HG02798 (cell line): ENCODE measurements around the gene SHC4.

Experiments
- ATAC-seq: cut with Tn5 transposase; IDR thresholded peaks from one replicate; pipeline ENCODE4 v1.9.1; 2021; ENCODE audit warnings: mild to moderate bottlenecking; ENCODE audit not compliant: unreplicated experiment, poor library complexity

The SHC4 gene

GRCh38 chr15:48888836-48889235 is 74.9 kb downstream of the SHC4 start:
- peak; percentile 4 for ATAC-seq

- peak; percentile 49 for ATAC-seq
Measured at GRCh38 chr15:48888191-48888590, 75.5 kb downstream of the SHC4 start.

GRCh38 chr15:48887144-48887543 is 76.6 kb downstream of the SHC4 start:
- no peak for ATAC-seq

- no peak for ATAC-seq
Measured at GRCh38 chr15:48883699-48884098, 80.0 kb downstream of the SHC4 start.

DNA sequence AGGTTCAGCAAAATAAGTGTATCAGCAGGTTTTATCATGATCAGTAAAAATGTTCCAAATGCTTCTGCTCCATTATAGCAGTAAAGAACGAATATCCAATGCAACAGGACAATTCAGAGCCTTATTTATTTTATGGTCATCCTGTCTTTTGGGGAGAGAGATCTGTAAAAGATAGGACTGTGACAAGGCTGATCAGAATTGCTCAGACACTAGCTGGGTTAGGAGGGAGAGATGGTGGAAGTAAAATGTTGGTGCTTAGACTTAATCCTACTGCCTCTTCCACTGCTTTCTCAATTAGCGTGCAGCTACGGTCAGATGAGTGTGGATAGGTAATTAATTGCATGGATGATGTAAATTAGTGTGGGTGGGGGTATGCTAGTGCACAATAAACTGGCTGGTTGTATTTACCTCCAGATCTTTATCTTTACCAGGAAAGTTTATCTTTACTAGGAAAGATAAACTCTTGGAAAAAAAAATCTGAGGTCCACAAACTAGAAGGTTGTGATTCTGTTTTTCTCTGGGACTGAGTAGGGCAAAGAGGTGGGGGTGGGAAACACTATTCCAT is 83.6 kb downstream of the SHC4 start:
- ATAC-seq, result no peak

DNA sequence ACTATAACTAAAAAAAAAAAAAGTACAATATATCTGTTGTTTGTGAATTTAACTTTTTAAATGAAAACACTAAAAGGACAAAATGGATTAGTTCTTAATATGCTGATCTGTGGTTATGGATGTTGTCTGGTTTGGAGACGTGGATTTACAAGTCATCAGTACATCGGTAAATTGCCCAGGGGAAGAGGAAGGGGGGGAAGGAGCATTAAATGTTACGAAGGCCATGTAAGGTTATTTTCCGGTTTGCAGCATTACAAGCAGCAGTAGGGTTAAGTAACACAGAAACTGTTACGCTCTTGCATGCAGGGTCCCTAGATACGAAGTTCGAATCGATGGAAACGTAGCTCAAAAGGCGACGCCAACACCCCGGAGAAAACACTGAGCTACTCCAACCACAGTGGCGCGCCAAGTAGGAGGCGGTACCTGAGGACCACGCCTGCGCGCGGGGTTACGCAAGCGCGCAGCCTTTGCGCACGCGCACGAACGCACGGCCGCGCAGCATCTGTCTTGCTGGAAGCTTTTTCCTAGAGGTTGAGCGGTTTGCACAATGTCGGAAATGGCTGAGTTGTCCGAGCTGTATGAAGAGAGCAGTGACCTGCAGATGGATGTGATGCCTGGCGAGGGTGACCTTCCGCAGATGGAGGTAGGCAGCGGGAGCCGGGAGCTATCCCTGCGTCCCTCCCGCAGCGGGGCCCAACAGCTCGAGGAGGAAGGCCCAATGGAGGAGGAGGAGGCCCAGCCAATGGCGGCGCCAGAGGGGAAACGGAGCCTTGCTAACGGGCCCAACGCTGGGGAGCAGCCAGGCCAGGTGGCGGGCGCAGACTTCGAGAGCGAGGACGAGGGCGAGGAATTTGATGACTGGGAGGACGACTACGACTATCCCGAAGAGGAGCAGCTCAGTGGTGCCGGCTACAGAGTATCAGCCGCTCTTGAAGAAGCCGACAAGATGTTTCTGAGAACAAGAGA is 85.8 kb downstream of the SHC4 start, which contains the start of gene EID1:
TSS of gene EID1 (plus strand) at position 505 of the 966 bp plus-strand sequence. CDS start at position 548, 43 bp downstream.
- peak; percentile 98 for ATAC-seq

- ATAC-seq, result no peak
Measured at GRCh38 chr15:48876057-48876456, 87.7 kb downstream of the SHC4 start.

DNA sequence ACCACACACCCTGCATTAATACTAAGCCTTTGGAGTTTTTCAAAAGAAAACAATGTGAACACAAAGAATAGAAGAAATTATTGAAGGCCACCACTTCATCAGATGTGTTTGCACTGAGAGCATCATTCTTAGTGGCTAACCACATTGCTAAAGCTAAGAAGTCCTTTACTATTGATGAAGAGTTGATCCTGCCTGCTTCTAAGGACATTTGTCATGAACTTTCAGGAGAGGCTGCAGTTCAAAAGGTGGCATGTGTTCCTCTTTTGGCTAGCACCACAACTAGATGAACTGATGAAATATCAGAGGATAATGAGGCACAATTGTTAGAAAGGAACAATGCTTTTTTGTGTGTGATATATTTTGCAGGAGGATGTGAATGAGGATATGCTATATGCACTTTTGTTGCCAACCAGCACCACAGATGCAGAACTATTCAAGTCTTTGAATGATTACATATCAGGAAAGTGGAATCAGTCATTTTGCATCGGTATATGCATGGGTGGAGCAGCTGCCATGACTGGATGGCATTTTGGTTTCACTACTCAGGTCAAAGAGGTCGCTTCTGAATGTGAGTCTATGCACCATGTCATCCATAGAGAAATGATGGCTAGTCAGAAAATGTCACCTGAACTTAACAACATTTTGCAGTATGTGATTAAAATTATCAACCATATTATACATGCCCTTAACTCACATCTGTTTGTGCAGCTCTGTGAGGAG is 88.3 kb downstream of the SHC4 start:
- ATAC-seq, result no peak

- ATAC-seq, result no peak
Measured at GRCh38 chr15:48872632-48873031, 91.1 kb downstream of the SHC4 start.

DNA sequence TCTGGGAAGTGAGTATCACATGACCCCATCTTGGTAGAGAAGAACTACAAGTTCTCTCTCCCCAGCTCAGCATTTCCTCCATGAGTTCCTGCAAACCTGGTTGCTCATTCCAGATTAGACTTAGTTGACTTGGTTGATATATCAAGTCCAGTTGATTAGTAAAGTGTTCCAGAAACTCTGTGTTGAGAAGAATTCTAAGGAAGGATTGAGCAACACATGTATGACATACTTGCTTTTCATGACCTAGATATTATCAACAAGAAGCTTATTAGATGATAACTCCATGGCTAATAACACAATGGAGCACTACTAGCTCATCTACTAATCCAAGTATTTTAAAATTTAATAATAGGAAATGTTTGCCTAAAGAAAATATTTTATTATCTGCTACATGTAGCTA is 92.2 kb downstream of the SHC4 start:
- no peak for ATAC-seq

GRCh38 chr15:48869966-48870365 is 93.8 kb downstream of the SHC4 start:
- ATAC-seq, result no peak

GRCh38 chr15:48868536-48868935 is 95.2 kb downstream of the SHC4 start:
- no peak for ATAC-seq

GRCh38 chr15:48868023-48868422 is 95.7 kb downstream of the SHC4 start:
- no peak for ATAC-seq

DNA sequence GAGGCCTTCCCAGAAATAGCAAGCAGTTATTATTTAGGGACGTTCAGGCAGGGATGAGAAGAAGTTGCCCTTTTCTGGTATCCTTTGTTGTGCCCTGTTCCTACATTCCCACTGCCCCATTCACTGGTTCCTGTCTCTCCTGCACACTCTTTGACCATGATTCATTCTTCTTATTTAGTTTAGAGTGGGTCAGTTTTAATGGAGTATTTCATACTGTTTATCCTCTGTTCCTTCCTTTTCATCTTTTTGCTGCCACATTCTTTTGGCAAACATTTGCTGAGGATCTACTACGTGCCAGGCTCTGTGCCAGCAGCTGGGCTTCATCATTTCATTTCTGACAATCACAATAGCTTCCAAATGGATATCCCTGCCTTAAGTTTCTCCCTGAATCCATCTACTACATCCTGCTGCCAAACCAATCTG is 97.6 kb downstream of the SHC4 start:
- ATAC-seq, result no peak

GRCh38 chr15:48865370-48866079 is 98.2 kb downstream of the SHC4 start:
- ATAC-seq, result no peak

GRCh38 chr15:48862705-48863104 is 101.0 kb downstream of the SHC4 start:
- peak; percentile 46 for ATAC-seq

- peak; percentile 50 for ATAC-seq
Measured at GRCh38 chr15:48861813-48862431, 101.8 kb downstream of the SHC4 start.

DNA sequence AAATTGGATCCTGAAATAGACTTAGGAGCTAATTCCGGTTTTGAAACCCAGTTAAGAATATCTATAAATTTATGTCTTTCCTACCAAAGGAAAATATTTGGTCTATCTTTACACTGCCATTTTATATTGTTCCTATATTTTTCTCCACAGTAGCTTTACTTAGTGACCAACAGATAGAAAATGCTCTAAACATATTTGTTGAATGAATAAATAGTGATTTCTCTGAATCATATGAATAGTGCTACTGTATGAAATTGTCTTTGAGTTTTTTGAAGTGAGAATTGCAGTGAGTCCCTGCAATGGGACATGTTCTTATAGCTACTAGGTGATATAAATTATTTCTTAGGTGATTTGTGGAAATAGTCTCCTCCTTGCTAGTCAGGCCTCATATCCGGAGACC is 104.3 kb downstream of the SHC4 start:
- no peak for ATAC-seq

DNA sequence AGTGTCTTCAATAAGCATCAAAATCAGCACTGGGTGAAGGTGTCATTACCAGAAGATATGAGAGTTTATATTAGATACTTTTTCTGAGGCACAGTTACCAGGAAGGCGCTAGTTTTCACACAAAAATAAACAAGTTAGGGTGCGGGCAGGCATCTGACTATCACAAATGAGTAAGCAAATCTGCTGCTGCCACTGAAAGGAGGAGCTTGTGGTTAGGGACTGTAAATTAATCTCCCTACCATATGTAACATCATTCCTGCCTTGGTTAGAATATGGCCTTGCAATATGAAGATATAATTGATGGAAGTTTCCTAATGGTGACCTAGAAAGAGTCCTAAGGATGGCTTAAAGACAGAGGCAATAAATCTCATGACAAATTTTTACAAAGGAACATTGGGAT is 105.3 kb downstream of the SHC4 start:
- no peak for ATAC-seq

DNA sequence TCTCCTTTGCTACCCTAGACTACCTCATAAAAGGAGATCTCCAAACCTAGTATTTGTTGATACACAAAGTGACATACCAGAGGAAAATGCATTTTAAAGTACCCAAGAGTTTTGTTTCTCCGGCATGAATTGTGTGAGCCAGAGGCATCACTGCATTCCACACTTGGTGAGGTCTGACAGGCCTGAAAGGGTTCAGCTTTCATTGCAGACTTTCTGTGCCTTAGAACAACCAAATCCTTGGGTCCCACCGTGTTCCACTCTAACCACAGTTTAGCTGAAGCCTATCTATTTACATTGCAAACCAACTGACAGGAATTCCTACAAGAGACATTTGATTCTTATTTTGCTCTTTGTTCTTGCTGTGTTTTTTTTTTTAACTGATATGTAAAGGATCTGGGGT is 106.8 kb downstream of the SHC4 start:
- ATAC-seq, result no peak
